Measurements from ENCODE around the gene ZNF507. TPM values are rescaled to one million over a fixed set of nuclear protein-coding genes. Genes with fewer than 3 reads are reported as not detected.

The ZNF507 gene
- total RNA-seq, 1 donor from 2014 or later, result 22.4 TPM

- Histone ChIP-seq H3K4me1 (no peaks in the 10 kb centered on the region), H3K4me2 (no peak overlapping the region), H3F3A (ENCODE audit: low read depth) (no peaks in the 10 kb centered on the region), H3K27me3 (no peaks in the 10 kb centered on the region), H4K20me1 (ENCODE audit: low read depth) (no peaks in the 10 kb centered on the region), H3K27ac (no peak overlapping the region), H3K9me3 (ENCODE audit: low read depth) (no peaks in the 10 kb centered on the region), H3K9ac (no peak overlapping the region), H3K79me2 (ENCODE audit: low read depth) (no peaks in the 10 kb centered on the region), H2AFZ (replicated peaks) (no peak overlapping the region), H3K36me3 (peaks cover 6% of the 10 kb centered on the region), H3K4me3 (no peak overlapping the region)
- Mint-ChIP-seq H3K4me1 (peaks cover 2% of the 10 kb centered on the region), H3K27ac (no peak overlapping the region), H3K27me3 (ENCODE audit: insufficient read depth, low read depth) (no peaks in the 10 kb centered on the region), H3K36me3 (no peaks in the 10 kb centered on the region), H3K4me3 (no peak overlapping the region), H3K9me3 (peaks cover 28% of the 10 kb centered on the region)
- TF ChIP-seq CTCF (IDR thresholded peaks at IDR 0.05), result no peak
- no peak for TF ChIP-seq EZH2 (IDR thresholded peaks at IDR 0.05)
- TF ChIP-seq EZH2phosphoT487 (IDR thresholded peaks at IDR 0.05), result no peak
- DNase-seq (ENCODE audit: low spot score), result no peak
Observed at GRCh38 chr19:32303193-32303592, 42.2 kb upstream of the ZNF507 start.

GRCh38 chr19:32307591-32307990, 37.8 kb upstream of the ZNF507 start:
- no peak overlapping the region for H3K27ac Mint-ChIP-seq
- no peak overlapping the region for H3K4me2 ChIP-seq

GRCh38 chr19:32308431-32309077, 36.9 kb upstream of the ZNF507 start:
- Histone ChIP-seq H3K4me2 (no peak overlapping the region), H3K27me3 (no peaks in the 10 kb centered on the region), H3K9ac (no peak overlapping the region), H3K9me3 (ENCODE audit: low read depth) (no peaks in the 10 kb centered on the region), H3K79me2 (ENCODE audit: low read depth) (no peaks in the 10 kb centered on the region), H3K4me3 (no peak overlapping the region), H2AFZ (replicated peaks) (peak overlapping the region; percentile 18), H4K20me1 (ENCODE audit: low read depth) (no peaks in the 10 kb centered on the region), H3K36me3 (no peaks in the 10 kb centered on the region), H3K27ac (no peak overlapping the region), H3K4me1 (no peaks in the 10 kb centered on the region), H3F3A (ENCODE audit: low read depth) (no peaks in the 10 kb centered on the region)
- TF ChIP-seq CTCF (IDR thresholded peaks at IDR 0.05) (no peak), EZH2phosphoT487 (IDR thresholded peaks at IDR 0.05) (no peak), EZH2 (IDR thresholded peaks at IDR 0.05) (no peak)
- Mint-ChIP-seq H3K4me3 (no peak overlapping the region), H3K27ac (no peak overlapping the region), H3K4me1 (peaks cover 15% of the 10 kb centered on the region), H3K36me3 (no peaks in the 10 kb centered on the region), H3K9me3 (no peaks in the 10 kb centered on the region), H3K27me3 (ENCODE audit: insufficient read depth, low read depth) (no peaks in the 10 kb centered on the region)
- no peak for DNase-seq (ENCODE audit: low spot score)

More at GRCh38 chr19:32307591-32307990, 37.8 kb upstream of the ZNF507 start:
- Histone ChIP-seq H3K27ac (no peak overlapping the region), H3F3A (ENCODE audit: low read depth) (no peaks in the 10 kb centered on the region), H3K4me1 (no peaks in the 10 kb centered on the region), H2AFZ (replicated peaks) (no peak overlapping the region), H4K20me1 (ENCODE audit: low read depth) (no peaks in the 10 kb centered on the region), H3K9me3 (ENCODE audit: low read depth) (no peaks in the 10 kb centered on the region), H3K9ac (no peak overlapping the region), H3K27me3 (no peaks in the 10 kb centered on the region), H3K4me3 (no peak overlapping the region), H3K36me3 (no peaks in the 10 kb centered on the region), H3K79me2 (ENCODE audit: low read depth) (no peaks in the 10 kb centered on the region)
- H3K36me3 Mint-ChIP-seq, result no peaks in the 10 kb centered on the region
- H3K27me3 Mint-ChIP-seq (ENCODE audit: insufficient read depth, low read depth), result no peaks in the 10 kb centered on the region
- no peak overlapping the region for H3K4me3 Mint-ChIP-seq
- peaks cover 8% of the 10 kb centered on the region for H3K9me3 Mint-ChIP-seq
- peaks cover 8% of the 10 kb centered on the region for H3K4me1 Mint-ChIP-seq
- DNase-seq (ENCODE audit: low spot score), result no peak
- TF ChIP-seq CTCF (IDR thresholded peaks at IDR 0.05) (no peak), EZH2phosphoT487 (IDR thresholded peaks at IDR 0.05) (no peak), EZH2 (IDR thresholded peaks at IDR 0.05) (no peak)
